Thymus (tissue), 11 donors: ENCODE data around the gene AGPAT4. TPM values are rescaled to one million over a fixed set of nuclear protein-coding genes. Genes with fewer than 3 reads are reported as not detected.

Experiments
- DNase-seq, 9 donors: peaks; one replicate each; pipeline ENCODE4 v3.0.0-alpha.2; 2013; ENCODE audit warnings: low spot score in 9 of 9, low read depth in 6 of 9, missing footprints in 1 of 9
- H3K27ac ChIP-seq, 2 donors: one replicate each; pipeline ENCODE4 v1.5.1; 2013; ENCODE audit warnings: control low read depth in 1 of 2, low read depth in 1 of 2, low read length in 1 of 2, mild to moderate bottlenecking in 1 of 2, moderate library complexity in 1 of 2
- H3K27me3 ChIP-seq, 2 donors: one replicate each; pipeline ENCODE4 v1.5.1; 2013; ENCODE audit warnings: low read length in 1 of 2; ENCODE audit not compliant: control insufficient read depth in 2 of 2, insufficient read depth in 1 of 2
- H3K36me3 ChIP-seq, 2 donors: one replicate each; pipeline ENCODE4 v1.5.1; 2013; ENCODE audit warnings: low read length in 1 of 2, mild to moderate bottlenecking in 1 of 2, moderate library complexity in 1 of 2; ENCODE audit not compliant: control insufficient read depth in 2 of 2, insufficient read depth in 2 of 2
- H3K4me1 ChIP-seq, 2 donors: one replicate each; pipeline ENCODE4 v1.5.1; 2013; ENCODE audit warnings: low read length in 2 of 2; ENCODE audit not compliant: control insufficient read depth in 2 of 2, insufficient read depth in 2 of 2
- H3K4me3 ChIP-seq, 2 donors: one replicate each; pipeline ENCODE4 v1.5.1; 2013; ENCODE audit warnings: low read length in 2 of 2, control low read depth in 1 of 2, mild to moderate bottlenecking in 1 of 2
- H3K9me3 ChIP-seq, 2 donors: one replicate each; pipeline ENCODE4 v1.5.1; 2013; ENCODE audit warnings: low read length in 1 of 2, mild to moderate bottlenecking in 1 of 2; ENCODE audit not compliant: control insufficient read depth in 2 of 2, insufficient read depth in 1 of 2
- WGBS: extraction: QIAGEN DNeasy Blood & Tissue Kit; methylation state at CpG from one replicate; pipeline ENCODE4 v1.1.7; 2013; 5-methylcytosine and 5-hydroxymethylcytosine counted together
- polyA plus RNA-seq: library from polyadenylated mRNA; stranded (reverse); fragments of 200-250 nt; gene quantifications from one replicate; pipeline ENCODE4 v1.2.3, GENCODE V29; 2013
- total RNA-seq: library from RNA; stranded (reverse); fragments of 120-200 nt; gene quantifications from one replicate; pipeline ENCODE4 v1.2.4, GENCODE V29; 2013
- donor health status: healthy.

The AGPAT4 gene
- total and polyA plus RNA-seq, 2 donors, result 2.7 to 2.9 TPM

DNA sequence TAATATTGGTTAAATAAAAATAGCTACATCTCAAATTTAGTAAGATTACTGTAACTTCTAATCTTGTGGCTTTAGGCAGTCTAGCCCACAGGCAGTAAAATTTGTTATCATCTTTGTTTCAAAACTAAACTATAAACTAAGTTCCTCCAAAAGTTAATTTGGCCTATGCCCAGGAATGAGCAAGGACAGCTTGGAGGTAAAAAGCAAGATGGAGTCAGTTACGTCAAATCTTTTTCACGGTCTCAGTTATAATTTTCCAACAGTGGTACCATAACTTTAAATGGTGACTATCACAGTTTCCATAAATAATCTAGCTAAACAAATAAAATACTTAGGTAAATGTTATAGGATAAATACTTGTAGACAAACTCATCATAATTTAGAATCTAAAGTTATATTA lies 63.0 kb downstream of the AGPAT4 start:
- no peaks in the 10 kb centered on the region for H3K27me3 ChIP-seq
- H3K9me3 ChIP-seq, result no peaks in the 10 kb centered on the region
- WGBS, result 98% methylated on average over 2 of the region's 2 CpGs
- H3K4me1 ChIP-seq, result no peaks in the 10 kb centered on the region
- no peak overlapping the region for H3K4me3 ChIP-seq
- no peak overlapping the region for H3K27ac ChIP-seq
- no peaks in the 10 kb centered on the region for H3K36me3 ChIP-seq
- no peak for DNase-seq

DNA sequence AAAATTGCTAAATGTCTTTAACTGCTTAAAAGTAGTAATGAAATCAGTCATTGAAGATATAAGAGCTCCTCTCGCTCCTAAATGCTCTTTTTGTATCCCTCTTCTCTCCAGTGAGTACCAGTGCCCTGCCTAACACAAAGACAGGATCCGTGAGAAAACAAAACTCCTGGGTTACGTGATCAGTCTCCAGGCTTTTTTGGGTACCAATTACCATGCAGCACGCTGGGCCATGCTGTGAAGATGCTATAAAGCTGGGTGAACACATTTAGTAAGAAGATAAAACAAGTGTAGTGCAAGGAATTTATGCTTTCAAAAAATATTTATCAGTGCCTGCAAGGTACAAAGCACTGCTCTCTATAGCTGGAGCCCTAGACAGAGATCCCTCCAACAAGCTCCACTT lies 66.7 kb downstream of the AGPAT4 start:
- H3K27ac ChIP-seq, result no peak overlapping the region
- WGBS, result 97% methylated on average over 4 of the region's 4 CpGs
- DNase-seq, result no peak
- no peaks in the 10 kb centered on the region for H3K9me3 ChIP-seq
- H3K36me3 ChIP-seq, result no peaks in the 10 kb centered on the region
- no peaks in the 10 kb centered on the region for H3K4me1 ChIP-seq
- no peak overlapping the region for H3K4me3 ChIP-seq
- H3K27me3 ChIP-seq, result no peaks in the 10 kb centered on the region

DNA sequence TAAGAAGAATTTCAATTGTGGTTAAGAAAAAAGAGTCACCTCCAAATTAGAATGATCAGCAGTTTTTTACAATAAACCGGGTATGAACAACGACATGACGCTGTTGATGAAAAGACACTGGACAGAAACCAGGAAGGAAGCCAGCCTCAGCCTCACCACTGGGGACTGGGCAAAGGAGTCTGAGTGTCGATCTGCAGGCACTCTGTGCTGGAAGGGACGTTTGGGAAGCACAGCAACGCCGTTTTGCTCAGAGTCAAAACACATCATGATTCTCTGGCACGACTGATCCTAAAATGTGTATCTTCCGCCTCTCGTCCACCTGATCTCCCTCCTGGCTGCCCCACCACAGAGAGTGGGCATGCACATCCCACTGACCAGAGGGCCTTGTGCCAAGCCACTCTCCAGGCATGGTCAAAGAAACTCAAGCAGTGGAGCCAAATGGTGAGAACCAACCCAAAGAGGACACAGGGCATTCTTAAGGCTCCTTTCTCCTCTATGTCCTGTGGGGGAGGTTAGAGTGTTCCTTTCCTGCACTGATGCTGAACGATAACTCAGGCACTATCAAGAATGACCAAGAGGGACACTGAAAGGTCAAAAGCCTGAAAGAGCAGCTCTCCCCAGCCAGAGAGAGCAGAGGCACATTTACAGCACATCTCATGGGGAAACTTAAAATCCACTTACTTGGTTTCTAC lies 68.8 kb downstream of the AGPAT4 start:
- Histone ChIP-seq H3K27ac (no peak overlapping the region), H3K4me1 (no peaks in the 10 kb centered on the region), H3K9me3 (no peaks in the 10 kb centered on the region), H3K36me3 (no peaks in the 10 kb centered on the region), H3K27me3 (no peaks in the 10 kb centered on the region), H3K4me3 (no peak overlapping the region)
- WGBS, result 89% methylated on average over 11 of the region's 11 CpGs
- DNase-seq, result no peak

DNA sequence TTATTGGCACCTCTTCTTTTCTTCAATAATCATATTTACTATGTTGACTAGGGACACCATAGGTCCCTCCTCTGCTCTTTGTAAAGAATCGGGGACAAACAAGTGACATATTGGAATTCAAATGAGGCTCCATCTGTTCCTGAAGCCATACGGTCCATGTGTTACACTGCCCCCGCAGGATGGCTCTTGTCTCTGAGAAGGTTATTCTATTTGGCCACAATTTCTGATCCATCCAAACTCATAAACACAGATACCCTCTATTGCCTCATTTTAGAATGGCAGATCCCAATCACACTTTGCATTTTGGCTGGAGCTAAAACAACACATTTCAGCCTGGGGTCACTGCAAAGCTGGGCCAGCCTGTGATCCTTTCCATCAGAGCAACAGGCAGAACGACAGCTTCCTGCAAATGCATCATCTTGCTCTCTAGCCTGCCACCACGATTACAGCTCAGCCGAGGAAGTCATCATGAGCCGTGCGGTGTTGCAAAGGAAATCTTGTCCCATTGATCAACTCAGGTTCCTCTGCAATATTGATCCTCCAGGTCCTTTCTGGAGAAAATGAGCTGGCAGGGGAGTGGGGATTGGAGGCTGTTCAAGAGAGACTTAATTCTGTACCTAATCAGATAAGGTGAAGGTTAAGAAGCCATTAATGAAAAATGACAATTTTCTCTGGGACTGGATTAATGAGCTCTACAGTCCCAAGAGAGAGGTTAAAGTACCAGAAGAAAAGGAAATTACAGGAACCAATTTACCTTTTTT lies 73.1 kb downstream of the AGPAT4 start:
- Histone ChIP-seq H3K9me3 (no peaks in the 10 kb centered on the region), H3K36me3 (no peaks in the 10 kb centered on the region), H3K4me1 (no peaks in the 10 kb centered on the region), H3K4me3 (no peak overlapping the region), H3K27me3 (no peaks in the 10 kb centered on the region), H3K27ac (no peak overlapping the region)
- no peak for DNase-seq
- WGBS, result 71% methylated on average over 8 of the region's 8 CpGs

DNA sequence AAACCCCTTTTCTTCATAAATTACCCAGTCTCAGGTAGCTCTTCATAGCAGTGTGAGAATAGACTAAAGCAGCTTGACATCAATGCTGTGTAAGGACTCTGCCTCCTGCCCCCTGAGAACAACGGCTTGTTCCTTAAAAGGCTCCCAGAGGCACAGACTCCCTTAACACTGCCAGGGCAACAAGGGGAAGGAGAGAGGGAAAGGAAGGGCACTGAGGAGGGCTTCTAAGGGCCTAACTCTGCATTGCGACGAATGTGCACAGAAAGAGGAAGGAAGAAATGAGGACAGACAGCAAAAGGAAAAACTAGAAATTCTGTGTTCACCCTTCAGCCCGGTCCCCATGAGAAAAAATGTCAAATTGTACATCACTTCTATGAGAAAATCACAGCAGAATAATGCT lies 74.0 kb downstream of the AGPAT4 start:
- 50% methylated on average over 4 of the region's 4 CpGs for WGBS
- Histone ChIP-seq H3K9me3 (no peaks in the 10 kb centered on the region), H3K36me3 (no peaks in the 10 kb centered on the region), H3K27me3 (no peaks in the 10 kb centered on the region), H3K27ac (no peak overlapping the region), H3K4me3 (no peak overlapping the region), H3K4me1 (no peaks in the 10 kb centered on the region)
- no peak for DNase-seq

DNA sequence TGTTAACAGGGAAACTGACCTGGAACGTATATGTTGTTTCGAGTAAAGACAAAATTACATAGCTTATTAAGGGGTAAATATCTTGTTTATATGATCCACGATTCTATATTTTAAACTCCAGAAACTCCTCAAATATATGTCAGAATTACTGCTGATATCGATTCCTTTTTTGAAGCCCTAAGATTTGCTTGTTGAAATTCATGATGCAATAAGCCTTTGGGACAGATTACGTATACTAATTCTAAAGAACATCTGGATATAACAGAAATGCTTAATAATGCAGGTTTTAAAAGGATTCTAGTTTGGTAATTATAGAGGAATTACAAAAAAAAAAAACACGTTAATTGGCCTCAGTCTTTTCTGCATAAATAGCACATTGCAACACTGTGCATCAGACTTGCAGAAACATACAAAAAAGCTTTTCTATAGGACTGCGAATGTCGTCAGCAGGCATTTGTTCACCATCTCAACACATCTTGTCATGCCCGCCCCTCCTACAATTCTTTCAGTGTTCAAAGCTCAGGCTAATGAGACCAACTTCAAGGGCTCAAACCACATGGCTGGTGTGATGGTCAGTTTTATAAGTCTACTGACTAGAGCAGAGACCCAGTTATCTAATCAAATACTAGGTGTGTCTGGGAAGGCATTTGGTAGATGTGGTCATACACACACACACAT lies 74.9 kb downstream of the AGPAT4 start:
- no peaks in the 10 kb centered on the region for H3K4me1 ChIP-seq
- H3K4me3 ChIP-seq, result no peak overlapping the region
- 97% methylated on average over 9 of the region's 9 CpGs for WGBS
- DNase-seq, result no peak
- H3K27me3 ChIP-seq, result no peaks in the 10 kb centered on the region
- no peak overlapping the region for H3K27ac ChIP-seq
- H3K36me3 ChIP-seq, result no peaks in the 10 kb centered on the region
- no peaks in the 10 kb centered on the region for H3K9me3 ChIP-seq

DNA sequence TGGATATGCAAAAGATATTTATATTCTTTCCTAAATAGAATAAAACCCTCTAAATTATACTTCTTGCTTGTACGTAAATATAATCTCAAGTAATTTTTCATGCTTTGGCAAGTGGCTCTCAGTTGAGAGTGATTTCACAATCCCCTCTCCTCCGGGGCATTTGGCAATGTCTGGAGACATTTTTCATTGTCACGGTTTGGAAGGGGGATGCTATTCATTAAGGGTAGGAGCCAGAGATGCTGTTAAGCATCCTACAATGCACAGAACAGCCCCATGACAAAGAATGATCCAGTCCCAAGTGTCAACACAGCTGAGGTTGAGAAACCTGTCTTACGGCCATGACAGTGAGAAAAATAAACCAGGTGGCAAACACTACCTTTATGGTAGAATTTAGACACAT lies 75.7 kb downstream of the AGPAT4 start:
- H3K27me3 ChIP-seq, result no peaks in the 10 kb centered on the region
- no peaks in the 10 kb centered on the region for H3K4me1 ChIP-seq
- H3K9me3 ChIP-seq, result no peaks in the 10 kb centered on the region
- WGBS, result 97% methylated on average over 4 of the region's 4 CpGs
- no peak overlapping the region for H3K4me3 ChIP-seq
- no peak for DNase-seq
- no peak overlapping the region for H3K27ac ChIP-seq
- H3K36me3 ChIP-seq, result no peaks in the 10 kb centered on the region

DNA sequence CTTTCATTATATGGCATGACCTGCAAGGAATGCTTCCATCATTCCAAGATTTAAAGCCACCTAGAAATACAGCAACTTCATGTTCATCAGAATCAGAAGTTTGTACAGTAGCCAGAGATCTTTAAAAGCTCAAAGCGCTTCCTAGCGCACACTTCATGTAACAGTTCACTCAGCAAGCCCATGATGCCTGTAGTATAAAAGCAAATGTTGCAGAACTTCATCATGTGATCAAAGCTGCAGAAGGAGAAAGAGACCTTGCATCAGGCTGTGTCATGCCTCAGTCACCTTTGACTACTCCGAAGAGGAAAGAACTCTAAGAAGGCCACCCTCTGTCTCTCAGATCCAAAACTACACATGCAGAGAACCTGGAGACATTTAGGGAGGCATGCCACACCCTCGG lies 78.5 kb downstream of the AGPAT4 start:
- DNase-seq, result no peak
- H3K4me3 ChIP-seq, result no peak overlapping the region
- H3K27me3 ChIP-seq, result no peaks in the 10 kb centered on the region
- no peaks in the 10 kb centered on the region for H3K36me3 ChIP-seq
- no peaks in the 10 kb centered on the region for H3K9me3 ChIP-seq
- H3K27ac ChIP-seq, result no peak overlapping the region
- WGBS, result 97% methylated on average over 4 of the region's 4 CpGs
- H3K4me1 ChIP-seq, result no peaks in the 10 kb centered on the region

DNA sequence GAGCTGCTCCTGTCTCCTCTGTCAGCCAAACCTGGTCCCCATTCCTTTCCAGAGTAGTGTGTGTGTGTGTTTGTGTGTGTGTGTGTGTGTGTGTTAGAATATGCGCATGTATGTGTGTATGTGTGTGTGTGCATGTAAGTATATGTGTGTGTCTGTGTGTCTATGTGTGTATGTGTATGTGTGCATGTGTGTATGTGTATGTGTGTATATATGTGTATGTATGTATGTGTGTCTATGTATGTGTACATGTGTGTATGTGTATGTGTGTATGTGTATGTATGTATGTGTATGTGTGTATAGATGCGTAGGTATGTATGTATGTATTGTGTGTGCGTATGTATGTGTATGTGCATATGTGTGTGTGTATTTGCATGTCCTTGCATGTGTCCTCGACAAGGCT lies 79.5 kb downstream of the AGPAT4 start:
- H3K27ac ChIP-seq, result no peak overlapping the region
- no peaks in the 10 kb centered on the region for H3K4me1 ChIP-seq
- H3K4me3 ChIP-seq, result no peak overlapping the region
- no peaks in the 10 kb centered on the region for H3K27me3 ChIP-seq
- 95% methylated on average over 4 of the region's 4 CpGs for WGBS
- H3K36me3 ChIP-seq, result no peaks in the 10 kb centered on the region
- DNase-seq, result no peak
- H3K9me3 ChIP-seq, result no peaks in the 10 kb centered on the region
